ENCODE data around the gene FAM3D. TPM values are rescaled to one million over a fixed set of nuclear protein-coding genes. Genes with fewer than 3 reads are reported as not detected.

The FAM3D gene
- polyA plus RNA-seq, 3 donors, result 0.28 to 1.9 (median 0.71) TPM

GRCh38 chr3:58683001-58683458 lies 16.5 kb upstream of the FAM3D start:
- peak overlapping the region in 1 of 2 donors; percentile 1 for H3K27ac ChIP-seq (ENCODE audit: low read depth in 1 of 2, low read length in 2 of 2)
- peaks cover 13 to 19% of the 10 kb centered on the region in 2 donors for H3K4me1 ChIP-seq (ENCODE audit: control insufficient read depth in 1 of 2, insufficient read depth in 2 of 2, low read length in 2 of 2)
- peaks cover 0 to 7% (median 3%) of the 10 kb centered on the region in 7 donors for H3K9me3 Mint-ChIP-seq
- H3K36me3 Mint-ChIP-seq, result no peaks in the 10 kb centered on the region
- no peak overlapping the region for H2AFZ ChIP-seq (ENCODE audit: insufficient read depth, low read depth, low read length, poor library complexity, severe bottlenecking)
- H4K20me1 ChIP-seq (ENCODE audit: insufficient read depth, low read length), result no peaks in the 10 kb centered on the region
- H3K4me2 ChIP-seq (replicated peaks; ENCODE audit: extremely low read depth, low read length, poor library complexity, severe bottlenecking), result no peak overlapping the region
- no peak overlapping the region for H3K9ac ChIP-seq (ENCODE audit: insufficient read depth, low read length, poor library complexity, severe bottlenecking)
- 3% methylated on average over 5 of the region's 5 CpGs for WGBS (ENCODE audit: insufficient coverage)
- no peaks in the 10 kb centered on the region for H3K27me3 ChIP-seq (ENCODE audit: control insufficient read depth in 2 of 2, insufficient read depth in 2 of 2, low read length in 2 of 2)
- H3K4me3 Mint-ChIP-seq, result peak overlapping the region in 1 of 2 donors; percentile 20
- intact Hi-C loops (cut with micrococcal nuclease), result no loop called here
- H3K9me3 ChIP-seq (replicated peaks in 1 of 2; ENCODE audit: control insufficient read depth in 1 of 2, insufficient read depth in 1 of 2, low read length in 2 of 2), result peaks cover 0 to 4% of the 10 kb centered on the region in 2 donors
- no peaks in the 10 kb centered on the region for H3K36me3 ChIP-seq (replicated peaks in 1 of 2; ENCODE audit: control insufficient read depth in 1 of 2, insufficient read depth in 2 of 2, low read length in 2 of 2)
- no peak overlapping the region for H3K4me3 ChIP-seq (replicated peaks in 1 of 3; ENCODE audit: low read depth in 2 of 3, low read length in 3 of 3)
- H3K79me2 ChIP-seq (ENCODE audit: insufficient read depth, low read length), result no peaks in the 10 kb centered on the region
- peaks cover 0 to 3% (median 3%) of the 10 kb centered on the region in 3 donors for H3K27me3 Mint-ChIP-seq (ENCODE audit: low read depth in 3 of 3)
- peak overlapping the region in 5 of 7 donors; percentile 21 to 74 (median 70) for H3K27ac Mint-ChIP-seq
- TF ChIP-seq, protein P1, sequence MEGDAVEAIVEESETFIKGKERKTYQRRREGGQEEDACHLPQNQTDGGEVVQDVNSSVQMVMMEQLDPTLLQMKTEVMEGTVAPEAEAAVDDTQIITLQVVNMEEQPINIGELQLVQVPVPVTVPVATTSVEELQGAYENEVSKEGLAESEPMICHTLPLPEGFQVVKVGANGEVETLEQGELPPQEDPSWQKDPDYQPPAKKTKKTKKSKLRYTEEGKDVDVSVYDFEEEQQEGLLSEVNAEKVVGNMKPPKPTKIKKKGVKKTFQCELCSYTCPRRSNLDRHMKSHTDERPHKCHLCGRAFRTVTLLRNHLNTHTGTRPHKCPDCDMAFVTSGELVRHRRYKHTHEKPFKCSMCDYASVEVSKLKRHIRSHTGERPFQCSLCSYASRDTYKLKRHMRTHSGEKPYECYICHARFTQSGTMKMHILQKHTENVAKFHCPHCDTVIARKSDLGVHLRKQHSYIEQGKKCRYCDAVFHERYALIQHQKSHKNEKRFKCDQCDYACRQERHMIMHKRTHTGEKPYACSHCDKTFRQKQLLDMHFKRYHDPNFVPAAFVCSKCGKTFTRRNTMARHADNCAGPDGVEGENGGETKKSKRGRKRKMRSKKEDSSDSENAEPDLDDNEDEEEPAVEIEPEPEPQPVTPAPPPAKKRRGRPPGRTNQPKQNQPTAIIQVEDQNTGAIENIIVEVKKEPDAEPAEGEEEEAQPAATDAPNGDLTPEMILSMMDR (IDR thresholded peaks at IDR 0.05), result no peak
- peak; percentile 14 to 70 (median 50) for DNase-seq
- H3K4me1 Mint-ChIP-seq, result peaks cover 39% of the 10 kb centered on the region

- Histone ChIP-seq H3K27me3 (ENCODE audit: control insufficient read depth in 2 of 2, insufficient read depth in 2 of 2, low read length in 2 of 2) (no peaks in the 10 kb centered on the region), H3K27ac (ENCODE audit: low read depth in 1 of 2, low read length in 2 of 2) (no peak overlapping the region), H3K4me1 (ENCODE audit: control insufficient read depth in 1 of 2, insufficient read depth in 2 of 2, low read length in 2 of 2) (peaks cover 13 to 19% of the 10 kb centered on the region in 2 donors), H3K9me3 (replicated peaks in 1 of 2; ENCODE audit: control insufficient read depth in 1 of 2, insufficient read depth in 1 of 2, low read length in 2 of 2) (peaks cover 0 to 4% of the 10 kb centered on the region in 2 donors), H3K4me2 (replicated peaks; ENCODE audit: extremely low read depth, low read length, poor library complexity, severe bottlenecking) (no peak overlapping the region), H3K79me2 (ENCODE audit: insufficient read depth, low read length) (no peaks in the 10 kb centered on the region), H3K9ac (ENCODE audit: insufficient read depth, low read length, poor library complexity, severe bottlenecking) (no peak overlapping the region), H3K36me3 (replicated peaks in 1 of 2; ENCODE audit: control insufficient read depth in 1 of 2, insufficient read depth in 2 of 2, low read length in 2 of 2) (no peaks in the 10 kb centered on the region), H3K4me3 (replicated peaks in 1 of 3; ENCODE audit: low read depth in 2 of 3, low read length in 3 of 3) (no peak overlapping the region), H2AFZ (ENCODE audit: insufficient read depth, low read depth, low read length, poor library complexity, severe bottlenecking) (no peak overlapping the region), H4K20me1 (ENCODE audit: insufficient read depth, low read length) (no peaks in the 10 kb centered on the region)
- Mint-ChIP-seq H3K9me3 (peaks cover 0 to 12% (median 5%) of the 10 kb centered on the region in 7 donors), H3K4me1 (peaks cover 42% of the 10 kb centered on the region), H3K36me3 (no peaks in the 10 kb centered on the region), H3K4me3 (no peak overlapping the region), H3K27ac (peak overlapping the region in 1 of 7 donors; percentile 19), H3K27me3 (ENCODE audit: low read depth in 3 of 3) (peaks cover 0 to 3% (median under 1%) of the 10 kb centered on the region in 3 donors)
- 0% methylated on average over 1 of the region's 2 CpGs for WGBS (ENCODE audit: insufficient coverage)
- TF ChIP-seq, protein P1 (IDR thresholded peaks at IDR 0.05), result no peak
- intact Hi-C loops (cut with micrococcal nuclease), result no loop called here
- DNase-seq, result no peak
Measured at GRCh38 chr3:58681863-58682262, 15.3 kb upstream of the FAM3D start.
